HepG2 (cell line): ENCODE measurements around the gene RNPEPL1. TPM values are rescaled to one million over a fixed set of nuclear protein-coding genes. Genes with fewer than 3 reads are reported as not detected.
A peak's percentile ranks its signal among the peaks of the same experiment; 100 is the strongest.

ENCODE experiments used
- SNRNP70 ChIP-seq: fragments of 200-400 bp; formaldehyde crosslinking; IDR thresholded peaks from 2 replicates; pipeline ENCODE4 v1.6.1; 2017; ENCODE audit warnings: mild to moderate bottlenecking, low read depth, low read length, moderate library complexity
- ZNF10 ChIP-seq: sonication (generic); formaldehyde crosslinking; IDR thresholded peaks from 2 replicates; pipeline ENCODE4 v1.4.0; 2020; ENCODE audit warnings: mild to moderate bottlenecking, low read depth, missing genetic modification reagents, borderline replicate concordance
- ZNF234 ChIP-seq: sonication (generic); formaldehyde crosslinking; conservative IDR thresholded peaks from 2 replicates; pipeline ENCODE4 v1.5.1; 2020; ENCODE audit warnings: mild to moderate bottlenecking, missing genetic modification reagents
- ZNF326 ChIP-seq: sonication (generic); formaldehyde crosslinking; IDR thresholded peaks from 2 replicates; pipeline ENCODE4 v1.4.0; 2020; ENCODE audit warnings: missing genetic modification reagents, borderline replicate concordance
- ZNF432 ChIP-seq: sonication (generic); formaldehyde crosslinking; IDR thresholded peaks from 2 replicates; pipeline ENCODE4 v1.5.0; 2020; ENCODE audit warnings: missing genetic modification reagents, mild to moderate bottlenecking, borderline replicate concordance
- ZNF589 ChIP-seq: sonication (generic); formaldehyde crosslinking; conservative IDR thresholded peaks from 2 replicates; pipeline ENCODE4 v1.8.0; 2022; ENCODE audit warnings: mild to moderate bottlenecking, moderate library complexity, missing genetic modification reagents
- ZNF598 ChIP-seq: sonication (generic); formaldehyde crosslinking; IDR thresholded peaks from 2 replicates; pipeline ENCODE4 v1.5.1; 2020; ENCODE audit warnings: mild to moderate bottlenecking, missing genetic modification reagents, borderline replicate concordance
- polyA plus RNA-seq, 8 experiments: library from polyadenylated mRNA; depleted of rRNA in 3 of 8; stranded (reverse) in 7 of 8; unstranded in 1 of 8; fragments of >200 nt; fragmentation: Illumina TruSeq in 4 of 8; extraction: Trizol in 4 of 8; gene quantifications; 2 replicates each; pipeline versions ENCODE4 v1.2.1 to v1.2.3, GENCODE V29; 2011 to 2016; ENCODE audit warnings: low read depth in 4 of 8, missing spikeins in 1 of 8, mixed read lengths in 1 of 8; ENCODE audit not compliant: insufficient read depth in 1 of 8
- total RNA-seq, 5 experiments: library from RNA; depleted of rRNA; stranded (reverse); fragments of >200 nt; fragmentation: Illumina TruSeq; extraction: Trizol; gene quantifications; 2 replicates each; pipeline ENCODE4 v1.2.3, GENCODE V29; 2016; ENCODE audit warnings: low read depth in 1 of 5
- TF ChIP-seq, protein P1 (sequence below): sonication (generic); formaldehyde crosslinking; IDR thresholded peaks from 2 replicates; pipeline ENCODE4 v1.4.0; 2020; ENCODE audit warnings: missing genetic modification reagents
- TF ChIP-seq, protein P2 (sequence below): sonication (generic); formaldehyde crosslinking; IDR thresholded peaks from 2 replicates; pipeline ENCODE4 v1.5.0; 2020; ENCODE audit warnings: mild to moderate bottlenecking, missing genetic modification reagents, borderline replicate concordance
- TF ChIP-seq, protein P3 (sequence below): IDR thresholded peaks from 2 replicates; pipeline ENCODE4 v1.6.1; 2012; ENCODE audit warnings: low read length, improper control_type of control experiment
- TF ChIP-seq, protein P4 (sequence below): sonication (generic); formaldehyde crosslinking; IDR thresholded peaks from 2 replicates; pipeline ENCODE4 v1.4.0; 2020; ENCODE audit warnings: missing genetic modification reagents, borderline replicate concordance

The RNPEPL1 gene
- total and polyA plus RNA-seq, 2 of the 13 experiments (the other 11 are each of a cell fraction or from before 2014, with no cell fraction given): 13.0 to 18.0 TPM

DNA sequence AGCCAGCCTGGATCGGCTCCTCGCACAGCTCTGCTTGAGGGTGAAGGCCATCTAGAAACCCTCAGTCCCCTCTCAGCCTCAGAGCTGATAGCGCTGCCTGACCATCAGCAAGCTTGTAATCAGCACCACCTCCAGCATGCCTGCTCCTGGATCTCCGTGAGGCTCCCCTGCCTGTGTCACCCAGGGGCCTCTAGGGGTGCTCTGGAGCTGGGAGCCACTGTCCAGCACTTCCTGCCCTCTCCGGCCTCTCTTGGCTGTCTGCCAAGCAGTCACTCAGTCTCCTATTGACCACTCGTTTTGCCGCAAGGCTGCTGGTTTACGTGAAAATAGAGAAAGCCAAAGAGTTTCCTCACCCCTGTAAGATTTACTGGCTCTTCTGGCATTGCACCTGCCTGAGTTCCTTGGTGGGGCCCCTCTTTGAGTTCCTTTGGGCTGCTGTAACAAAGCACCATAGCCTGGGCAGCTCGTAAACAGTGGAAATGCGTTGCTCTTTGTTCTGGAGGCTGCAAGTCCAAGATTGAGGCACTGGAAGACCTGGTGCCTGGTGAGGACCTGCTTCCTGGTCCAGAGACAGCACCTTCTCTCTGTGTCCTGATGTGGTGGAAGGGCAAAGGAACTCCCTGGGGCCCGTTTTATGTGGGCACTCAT, 36.1 kb downstream of the RNPEPL1 start (continued):
- no peak for TF ChIP-seq SNRNP70
- no peak for TF ChIP-seq ZNF234
- TF ChIP-seq ZNF10 (CRISPR knock-in tag): no peak
- TF ChIP-seq ZNF589: no peak
- TF ChIP-seq, protein P1, sequence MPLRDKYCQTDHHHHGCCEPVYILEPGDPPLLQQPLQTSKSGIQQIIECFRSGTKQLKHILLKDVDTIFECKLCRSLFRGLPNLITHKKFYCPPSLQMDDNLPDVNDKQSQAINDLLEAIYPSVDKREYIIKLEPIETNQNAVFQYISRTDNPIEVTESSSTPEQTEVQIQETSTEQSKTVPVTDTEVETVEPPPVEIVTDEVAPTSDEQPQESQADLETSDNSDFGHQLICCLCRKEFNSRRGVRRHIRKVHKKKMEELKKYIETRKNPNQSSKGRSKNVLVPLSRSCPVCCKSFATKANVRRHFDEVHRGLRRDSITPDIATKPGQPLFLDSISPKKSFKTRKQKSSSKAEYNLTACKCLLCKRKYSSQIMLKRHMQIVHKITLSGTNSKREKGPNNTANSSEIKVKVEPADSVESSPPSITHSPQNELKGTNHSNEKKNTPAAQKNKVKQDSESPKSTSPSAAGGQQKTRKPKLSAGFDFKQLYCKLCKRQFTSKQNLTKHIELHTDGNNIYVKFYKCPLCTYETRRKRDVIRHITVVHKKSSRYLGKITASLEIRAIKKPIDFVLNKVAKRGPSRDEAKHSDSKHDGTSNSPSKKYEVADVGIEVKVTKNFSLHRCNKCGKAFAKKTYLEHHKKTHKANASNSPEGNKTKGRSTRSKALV (CRISPR knock-in tag): peak; percentile 81; the same call in 1 of the 2 replicates
- TF ChIP-seq, protein P2, sequence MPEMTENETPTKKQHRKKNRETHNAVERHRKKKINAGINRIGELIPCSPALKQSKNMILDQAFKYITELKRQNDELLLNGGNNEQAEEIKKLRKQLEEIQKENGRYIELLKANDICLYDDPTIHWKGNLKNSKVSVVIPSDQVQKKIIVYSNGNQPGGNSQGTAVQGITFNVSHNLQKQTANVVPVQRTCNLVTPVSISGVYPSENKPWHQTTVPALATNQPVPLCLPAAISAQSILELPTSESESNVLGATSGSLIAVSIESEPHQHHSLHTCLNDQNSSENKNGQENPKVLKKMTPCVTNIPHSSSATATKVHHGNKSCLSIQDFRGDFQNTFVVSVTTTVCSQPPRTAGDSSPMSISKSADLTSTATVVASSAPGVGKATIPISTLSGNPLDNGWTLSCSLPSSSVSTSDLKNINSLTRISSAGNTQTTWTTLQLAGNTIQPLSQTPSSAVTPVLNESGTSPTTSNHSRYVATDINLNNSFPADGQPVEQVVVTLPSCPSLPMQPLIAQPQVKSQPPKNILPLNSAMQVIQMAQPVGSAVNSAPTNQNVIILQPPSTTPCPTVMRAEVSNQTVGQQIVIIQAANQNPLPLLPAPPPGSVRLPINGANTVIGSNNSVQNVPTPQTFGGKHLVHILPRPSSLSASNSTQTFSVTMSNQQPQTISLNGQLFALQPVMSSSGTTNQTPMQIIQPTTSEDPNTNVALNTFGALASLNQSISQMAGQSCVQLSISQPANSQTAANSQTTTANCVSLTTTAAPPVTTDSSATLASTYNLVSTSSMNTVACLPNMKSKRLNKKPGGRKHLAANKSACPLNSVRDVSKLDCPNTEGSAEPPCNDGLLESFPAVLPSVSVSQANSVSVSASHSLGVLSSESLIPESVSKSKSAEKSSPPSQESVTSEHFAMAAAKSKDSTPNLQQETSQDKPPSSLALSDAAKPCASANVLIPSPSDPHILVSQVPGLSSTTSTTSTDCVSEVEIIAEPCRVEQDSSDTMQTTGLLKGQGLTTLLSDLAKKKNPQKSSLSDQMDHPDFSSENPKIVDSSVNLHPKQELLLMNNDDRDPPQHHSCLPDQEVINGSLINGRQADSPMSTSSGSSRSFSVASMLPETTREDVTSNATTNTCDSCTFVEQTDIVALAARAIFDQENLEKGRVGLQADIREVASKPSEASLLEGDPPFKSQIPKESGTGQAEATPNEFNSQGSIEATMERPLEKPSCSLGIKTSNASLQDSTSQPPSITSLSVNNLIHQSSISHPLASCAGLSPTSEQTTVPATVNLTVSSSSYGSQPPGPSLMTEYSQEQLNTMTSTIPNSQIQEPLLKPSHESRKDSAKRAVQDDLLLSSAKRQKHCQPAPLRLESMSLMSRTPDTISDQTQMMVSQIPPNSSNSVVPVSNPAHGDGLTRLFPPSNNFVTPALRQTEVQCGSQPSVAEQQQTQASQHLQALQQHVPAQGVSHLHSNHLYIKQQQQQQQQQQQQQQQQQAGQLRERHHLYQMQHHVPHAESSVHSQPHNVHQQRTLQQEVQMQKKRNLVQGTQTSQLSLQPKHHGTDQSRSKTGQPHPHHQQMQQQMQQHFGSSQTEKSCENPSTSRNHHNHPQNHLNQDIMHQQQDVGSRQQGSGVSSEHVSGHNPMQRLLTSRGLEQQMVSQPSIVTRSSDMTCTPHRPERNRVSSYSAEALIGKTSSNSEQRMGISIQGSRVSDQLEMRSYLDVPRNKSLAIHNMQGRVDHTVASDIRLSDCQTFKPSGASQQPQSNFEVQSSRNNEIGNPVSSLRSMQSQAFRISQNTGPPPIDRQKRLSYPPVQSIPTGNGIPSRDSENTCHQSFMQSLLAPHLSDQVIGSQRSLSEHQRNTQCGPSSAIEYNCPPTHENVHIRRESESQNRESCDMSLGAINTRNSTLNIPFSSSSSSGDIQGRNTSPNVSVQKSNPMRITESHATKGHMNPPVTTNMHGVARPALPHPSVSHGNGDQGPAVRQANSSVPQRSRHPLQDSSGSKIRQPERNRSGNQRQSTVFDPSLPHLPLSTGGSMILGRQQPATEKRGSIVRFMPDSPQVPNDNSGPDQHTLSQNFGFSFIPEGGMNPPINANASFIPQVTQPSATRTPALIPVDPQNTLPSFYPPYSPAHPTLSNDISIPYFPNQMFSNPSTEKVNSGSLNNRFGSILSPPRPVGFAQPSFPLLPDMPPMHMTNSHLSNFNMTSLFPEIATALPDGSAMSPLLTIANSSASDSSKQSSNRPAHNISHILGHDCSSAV (CRISPR knock-in tag): no peak
- TF ChIP-seq, protein P3, sequence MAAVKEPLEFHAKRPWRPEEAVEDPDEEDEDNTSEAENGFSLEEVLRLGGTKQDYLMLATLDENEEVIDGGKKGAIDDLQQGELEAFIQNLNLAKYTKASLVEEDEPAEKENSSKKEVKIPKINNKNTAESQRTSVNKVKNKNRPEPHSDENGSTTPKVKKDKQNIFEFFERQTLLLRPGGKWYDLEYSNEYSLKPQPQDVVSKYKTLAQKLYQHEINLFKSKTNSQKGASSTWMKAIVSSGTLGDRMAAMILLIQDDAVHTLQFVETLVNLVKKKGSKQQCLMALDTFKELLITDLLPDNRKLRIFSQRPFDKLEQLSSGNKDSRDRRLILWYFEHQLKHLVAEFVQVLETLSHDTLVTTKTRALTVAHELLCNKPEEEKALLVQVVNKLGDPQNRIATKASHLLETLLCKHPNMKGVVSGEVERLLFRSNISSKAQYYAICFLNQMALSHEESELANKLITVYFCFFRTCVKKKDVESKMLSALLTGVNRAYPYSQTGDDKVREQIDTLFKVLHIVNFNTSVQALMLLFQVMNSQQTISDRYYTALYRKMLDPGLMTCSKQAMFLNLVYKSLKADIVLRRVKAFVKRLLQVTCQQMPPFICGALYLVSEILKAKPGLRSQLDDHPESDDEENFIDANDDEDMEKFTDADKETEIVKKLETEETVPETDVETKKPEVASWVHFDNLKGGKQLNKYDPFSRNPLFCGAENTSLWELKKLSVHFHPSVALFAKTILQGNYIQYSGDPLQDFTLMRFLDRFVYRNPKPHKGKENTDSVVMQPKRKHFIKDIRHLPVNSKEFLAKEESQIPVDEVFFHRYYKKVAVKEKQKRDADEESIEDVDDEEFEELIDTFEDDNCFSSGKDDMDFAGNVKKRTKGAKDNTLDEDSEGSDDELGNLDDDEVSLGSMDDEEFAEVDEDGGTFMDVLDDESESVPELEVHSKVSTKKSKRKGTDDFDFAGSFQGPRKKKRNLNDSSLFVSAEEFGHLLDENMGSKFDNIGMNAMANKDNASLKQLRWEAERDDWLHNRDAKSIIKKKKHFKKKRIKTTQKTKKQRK: no peak
- TF ChIP-seq ZNF598: 0 out of 2 replicates have a peak, but pooled peaks have one; percentile 64
- TF ChIP-seq ZNF432: no peak
- no peak for TF ChIP-seq ZNF326 (CRISPR knock-in tag)
- TF ChIP-seq, protein P4, sequence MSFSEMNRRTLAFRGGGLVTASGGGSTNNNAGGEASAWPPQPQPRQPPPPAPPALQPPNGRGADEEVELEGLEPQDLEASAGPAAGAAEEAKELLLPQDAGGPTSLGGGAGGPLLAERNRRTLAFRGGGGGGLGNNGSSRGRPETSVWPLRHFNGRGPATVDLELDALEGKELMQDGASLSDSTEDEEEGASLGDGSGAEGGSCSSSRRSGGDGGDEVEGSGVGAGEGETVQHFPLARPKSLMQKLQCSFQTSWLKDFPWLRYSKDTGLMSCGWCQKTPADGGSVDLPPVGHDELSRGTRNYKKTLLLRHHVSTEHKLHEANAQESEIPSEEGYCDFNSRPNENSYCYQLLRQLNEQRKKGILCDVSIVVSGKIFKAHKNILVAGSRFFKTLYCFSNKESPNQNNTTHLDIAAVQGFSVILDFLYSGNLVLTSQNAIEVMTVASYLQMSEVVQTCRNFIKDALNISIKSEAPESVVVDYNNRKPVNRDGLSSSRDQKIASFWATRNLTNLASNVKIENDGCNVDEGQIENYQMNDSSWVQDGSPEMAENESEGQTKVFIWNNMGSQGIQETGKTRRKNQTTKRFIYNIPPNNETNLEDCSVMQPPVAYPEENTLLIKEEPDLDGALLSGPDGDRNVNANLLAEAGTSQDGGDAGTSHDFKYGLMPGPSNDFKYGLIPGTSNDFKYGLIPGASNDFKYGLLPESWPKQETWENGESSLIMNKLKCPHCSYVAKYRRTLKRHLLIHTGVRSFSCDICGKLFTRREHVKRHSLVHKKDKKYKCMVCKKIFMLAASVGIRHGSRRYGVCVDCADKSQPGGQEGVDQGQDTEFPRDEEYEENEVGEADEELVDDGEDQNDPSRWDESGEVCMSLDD (CRISPR knock-in tag): no peak
